SK-N-SH treated with all-trans-retinoic acid at 6 μM for 48 hours (cell line): ENCODE data around the gene C19orf67.
"Not testable (repeated sequence)": the region's sequence is repeated elsewhere in the genome, so short reads cannot be mapped to it uniquely, and the experiment has no call there.

Experiments
- ATAC-seq: fragments of 200-7000 bp; cut with Tn5 transposase; 3 replicates; pipeline ENCODE4 v1.9.1; 2020; ENCODE audit warnings: mild to moderate bottlenecking, moderate library complexity
- ARNTL ChIP-seq: fragments of 450-650 bp; formaldehyde crosslinking; IDR thresholded peaks from 2 replicates; pipeline ENCODE4 v1.5.0; 2020; ENCODE audit warnings: low read depth, mild to moderate bottlenecking, moderate library complexity, borderline replicate concordance
- BACH2 ChIP-seq: fragments of 250-450 bp; sonication (Bioruptor Pico); IDR thresholded peaks from 2 replicates; pipeline ENCODE4 v1.9.0; 2021; ENCODE audit warnings: mild to moderate bottlenecking, borderline replicate concordance
- CSDC2 ChIP-seq: fragments of 250-450 bp; sonication (Bioruptor Pico); IDR thresholded peaks from 2 replicates; pipeline ENCODE4 v1.5.0; 2020; ENCODE audit warnings: mild to moderate bottlenecking, moderate library complexity
- GLIS3 ChIP-seq: fragments of 250-450 bp; sonication (Bioruptor Pico); IDR thresholded peaks from 2 replicates; pipeline ENCODE4 v1.5.0; 2020; ENCODE audit warnings: mild to moderate bottlenecking, moderate library complexity
- OSR1 ChIP-seq: fragments of 250-450 bp; sonication (Bioruptor Pico); IDR thresholded peaks from 2 replicates; pipeline ENCODE4 v1.8.0; 2022; ENCODE audit warnings: moderate library complexity, mild to moderate bottlenecking, inconsistent platforms
- PATZ1 ChIP-seq: fragments of 250-450 bp; sonication (Bioruptor Pico); IDR thresholded peaks from 2 replicates; pipeline ENCODE4 v1.8.0; 2020; ENCODE audit warnings: mild to moderate bottlenecking, moderate library complexity, borderline replicate concordance
- PPARA ChIP-seq: fragments of 250-450 bp; sonication (Bioruptor Pico); IDR thresholded peaks from 2 replicates; pipeline ENCODE4 v1.5.0; 2020; ENCODE audit warnings: mild to moderate bottlenecking, borderline replicate concordance
- RARB ChIP-seq: fragments of 250-450 bp; sonication (Bioruptor Pico); IDR thresholded peaks from 2 replicates; pipeline ENCODE4 v1.8.0; 2021; ENCODE audit warnings: mild to moderate bottlenecking, moderate library complexity
- SNAI2 ChIP-seq: fragments of 250-450 bp; sonication (Bioruptor Pico); IDR thresholded peaks from 2 replicates; pipeline ENCODE4 v1.5.0; 2020; ENCODE audit warnings: mild to moderate bottlenecking, moderate library complexity
- TCF4 ChIP-seq: fragments of 250-450 bp; sonication (Bioruptor Pico); IDR thresholded peaks from 2 replicates; pipeline ENCODE4 v1.8.0; 2021; ENCODE audit warnings: mild to moderate bottlenecking, moderate library complexity, borderline replicate concordance
- TOX ChIP-seq: fragments of 250-450 bp; sonication (Bioruptor Pico); IDR thresholded peaks from 2 replicates; pipeline ENCODE4 v1.8.0; 2021; ENCODE audit warnings: mild to moderate bottlenecking, moderate library complexity, borderline replicate concordance
- ZFP3 ChIP-seq: fragments of 250-450 bp; sonication (Bioruptor Pico); IDR thresholded peaks from 2 replicates; pipeline ENCODE4 v1.5.0; 2020; ENCODE audit warnings: mild to moderate bottlenecking, moderate library complexity
- ZNF70 ChIP-seq: fragments of 450-650 bp; formaldehyde crosslinking; IDR thresholded peaks from 2 replicates; pipeline ENCODE4 v1.5.0; 2020; ENCODE audit warnings: mild to moderate bottlenecking, moderate library complexity
- TF ChIP-seq, protein P1 (sequence below): fragments of 250-450 bp; sonication (Bioruptor Pico); IDR thresholded peaks from 2 replicates; pipeline ENCODE4 v1.5.0; 2020; ENCODE audit warnings: mild to moderate bottlenecking, moderate library complexity
- TF ChIP-seq, protein P2 (sequence below): fragments of 250-450 bp; sonication (Bioruptor Pico); IDR thresholded peaks from 2 replicates; pipeline ENCODE4 v1.5.1; 2021; ENCODE audit warnings: mild to moderate bottlenecking, moderate library complexity
- TF ChIP-seq, protein P3 (sequence below): fragments of 250-450 bp; sonication (Bioruptor Pico); IDR thresholded peaks from 2 replicates; pipeline ENCODE4 v1.8.0; 2021; ENCODE audit warnings: low read depth, mild to moderate bottlenecking, moderate library complexity, borderline replicate concordance
- TF ChIP-seq, protein P4 (sequence below): fragments of 250-450 bp; sonication (Bioruptor Pico); IDR thresholded peaks from 2 replicates; pipeline ENCODE4 v1.5.1; 2020; ENCODE audit warnings: low read depth, mild to moderate bottlenecking, moderate library complexity

Gene C19orf67

DNA sequence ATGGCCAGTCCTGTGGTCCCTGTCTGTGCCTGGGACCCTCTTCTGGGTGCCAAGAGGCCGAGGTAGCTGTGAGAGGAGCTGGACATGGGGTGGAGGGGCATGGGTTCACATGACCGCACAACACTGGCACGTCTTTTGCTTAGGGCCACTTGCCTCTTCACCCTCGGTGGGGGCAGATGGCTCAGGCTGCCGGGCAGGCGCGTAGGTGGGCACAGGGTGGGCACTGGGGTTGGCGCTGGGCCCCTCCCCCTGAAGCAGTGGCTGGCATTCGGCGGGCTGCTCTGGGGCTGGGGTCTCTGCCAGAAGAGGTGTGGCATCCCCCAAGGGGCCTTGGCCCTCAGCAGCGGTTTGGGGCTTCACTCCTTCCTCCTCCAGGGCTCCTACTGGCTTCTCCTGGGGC is 32.1 kb downstream of the C19orf67 start:
- no peak for ATAC-seq
- TF ChIP-seq CSDC2 (CRISPR knock-in tag) (no peak), OSR1 (CRISPR knock-in tag) (no peak), ZFP3 (CRISPR knock-in tag) (no peak), ZNF70 (CRISPR knock-in tag) (no peak)
- TF ChIP-seq, protein P1, sequence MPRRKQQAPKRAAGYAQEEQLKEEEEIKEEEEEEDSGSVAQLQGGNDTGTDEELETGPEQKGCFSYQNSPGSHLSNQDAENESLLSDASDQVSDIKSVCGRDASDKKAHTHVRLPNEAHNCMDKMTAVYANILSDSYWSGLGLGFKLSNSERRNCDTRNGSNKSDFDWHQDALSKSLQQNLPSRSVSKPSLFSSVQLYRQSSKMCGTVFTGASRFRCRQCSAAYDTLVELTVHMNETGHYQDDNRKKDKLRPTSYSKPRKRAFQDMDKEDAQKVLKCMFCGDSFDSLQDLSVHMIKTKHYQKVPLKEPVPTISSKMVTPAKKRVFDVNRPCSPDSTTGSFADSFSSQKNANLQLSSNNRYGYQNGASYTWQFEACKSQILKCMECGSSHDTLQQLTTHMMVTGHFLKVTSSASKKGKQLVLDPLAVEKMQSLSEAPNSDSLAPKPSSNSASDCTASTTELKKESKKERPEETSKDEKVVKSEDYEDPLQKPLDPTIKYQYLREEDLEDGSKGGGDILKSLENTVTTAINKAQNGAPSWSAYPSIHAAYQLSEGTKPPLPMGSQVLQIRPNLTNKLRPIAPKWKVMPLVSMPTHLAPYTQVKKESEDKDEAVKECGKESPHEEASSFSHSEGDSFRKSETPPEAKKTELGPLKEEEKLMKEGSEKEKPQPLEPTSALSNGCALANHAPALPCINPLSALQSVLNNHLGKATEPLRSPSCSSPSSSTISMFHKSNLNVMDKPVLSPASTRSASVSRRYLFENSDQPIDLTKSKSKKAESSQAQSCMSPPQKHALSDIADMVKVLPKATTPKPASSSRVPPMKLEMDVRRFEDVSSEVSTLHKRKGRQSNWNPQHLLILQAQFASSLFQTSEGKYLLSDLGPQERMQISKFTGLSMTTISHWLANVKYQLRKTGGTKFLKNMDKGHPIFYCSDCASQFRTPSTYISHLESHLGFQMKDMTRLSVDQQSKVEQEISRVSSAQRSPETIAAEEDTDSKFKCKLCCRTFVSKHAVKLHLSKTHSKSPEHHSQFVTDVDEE = no peak

- ATAC-seq = no peak
Measured at GRCh38 chr19:14053032-14053431, 32.6 kb downstream of the C19orf67 start.

DNA sequence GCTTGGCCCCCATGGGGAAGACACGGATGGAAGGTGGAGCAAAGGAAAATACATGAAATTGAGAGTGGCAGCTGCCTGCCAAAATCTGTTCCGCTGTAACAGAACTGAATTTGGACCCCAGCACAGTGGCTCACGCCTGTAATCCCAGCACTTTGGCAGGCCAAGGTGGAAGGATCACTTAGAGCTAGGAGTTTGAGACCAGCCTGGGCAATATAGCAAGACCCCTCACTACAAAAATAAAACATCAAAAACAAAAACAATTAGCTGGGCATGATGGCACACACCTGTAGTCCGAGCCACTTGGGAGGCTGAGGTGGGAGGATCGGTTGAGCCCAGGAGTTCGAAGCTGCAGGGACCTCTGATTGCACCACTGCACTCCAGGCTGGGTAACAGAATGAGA is 33.1 kb downstream of the C19orf67 start:
- TF ChIP-seq, protein P1 = no peak
- no peak for TF ChIP-seq OSR1 (CRISPR knock-in tag)
- no peak for ATAC-seq

More at GRCh38 chr19:14053032-14053431, 32.6 kb downstream of the C19orf67 start:
- TF ChIP-seq BACH2 (CRISPR knock-in tag) (no peak), SNAI2 (CRISPR knock-in tag) (no peak), TOX (CRISPR knock-in tag) (no peak), GLIS3 (CRISPR knock-in tag) (no peak), CSDC2 (CRISPR knock-in tag) (no peak), PPARA (CRISPR knock-in tag) (no peak)
- TF ChIP-seq, protein P2, sequence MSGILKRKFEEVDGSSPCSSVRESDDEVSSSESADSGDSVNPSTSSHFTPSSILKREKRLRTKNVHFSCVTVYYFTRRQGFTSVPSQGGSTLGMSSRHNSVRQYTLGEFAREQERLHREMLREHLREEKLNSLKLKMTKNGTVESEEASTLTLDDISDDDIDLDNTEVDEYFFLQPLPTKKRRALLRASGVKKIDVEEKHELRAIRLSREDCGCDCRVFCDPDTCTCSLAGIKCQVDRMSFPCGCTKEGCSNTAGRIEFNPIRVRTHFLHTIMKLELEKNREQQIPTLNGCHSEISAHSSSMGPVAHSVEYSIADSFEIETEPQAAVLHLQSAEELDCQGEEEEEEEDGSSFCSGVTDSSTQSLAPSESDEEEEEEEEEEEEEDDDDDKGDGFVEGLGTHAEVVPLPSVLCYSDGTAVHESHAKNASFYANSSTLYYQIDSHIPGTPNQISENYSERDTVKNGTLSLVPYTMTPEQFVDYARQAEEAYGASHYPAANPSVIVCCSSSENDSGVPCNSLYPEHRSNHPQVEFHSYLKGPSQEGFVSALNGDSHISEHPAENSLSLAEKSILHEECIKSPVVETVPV (CRISPR knock-in tag) = no peak
- TF ChIP-seq, protein P3, sequence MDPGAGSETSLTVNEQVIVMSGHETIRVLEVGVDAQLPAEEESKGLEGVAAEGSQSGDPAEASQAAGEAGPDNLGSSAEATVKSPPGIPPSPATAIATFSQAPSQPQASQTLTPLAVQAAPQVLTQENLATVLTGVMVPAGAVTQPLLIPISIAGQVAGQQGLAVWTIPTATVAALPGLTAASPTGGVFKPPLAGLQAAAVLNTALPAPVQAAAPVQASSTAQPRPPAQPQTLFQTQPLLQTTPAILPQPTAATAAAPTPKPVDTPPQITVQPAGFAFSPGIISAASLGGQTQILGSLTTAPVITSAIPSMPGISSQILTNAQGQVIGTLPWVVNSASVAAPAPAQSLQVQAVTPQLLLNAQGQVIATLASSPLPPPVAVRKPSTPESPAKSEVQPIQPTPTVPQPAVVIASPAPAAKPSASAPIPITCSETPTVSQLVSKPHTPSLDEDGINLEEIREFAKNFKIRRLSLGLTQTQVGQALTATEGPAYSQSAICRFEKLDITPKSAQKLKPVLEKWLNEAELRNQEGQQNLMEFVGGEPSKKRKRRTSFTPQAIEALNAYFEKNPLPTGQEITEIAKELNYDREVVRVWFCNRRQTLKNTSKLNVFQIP = no peak
- TF ChIP-seq, protein P1 = no peak
- TF ChIP-seq, protein P4, sequence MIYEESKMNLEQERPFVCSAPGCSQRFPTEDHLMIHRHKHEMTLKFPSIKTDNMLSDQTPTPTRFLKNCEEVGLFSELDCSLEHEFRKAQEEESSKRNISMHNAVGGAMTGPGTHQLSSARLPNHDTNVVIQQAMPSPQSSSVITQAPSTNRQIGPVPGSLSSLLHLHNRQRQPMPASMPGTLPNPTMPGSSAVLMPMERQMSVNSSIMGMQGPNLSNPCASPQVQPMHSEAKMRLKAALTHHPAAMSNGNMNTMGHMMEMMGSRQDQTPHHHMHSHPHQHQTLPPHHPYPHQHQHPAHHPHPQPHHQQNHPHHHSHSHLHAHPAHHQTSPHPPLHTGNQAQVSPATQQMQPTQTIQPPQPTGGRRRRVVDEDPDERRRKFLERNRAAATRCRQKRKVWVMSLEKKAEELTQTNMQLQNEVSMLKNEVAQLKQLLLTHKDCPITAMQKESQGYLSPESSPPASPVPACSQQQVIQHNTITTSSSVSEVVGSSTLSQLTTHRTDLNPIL = no peak
- TF ChIP-seq, all 23 proteins: peak for 0

GRCh38 chr19:14051980-14052379 is 33.6 kb downstream of the C19orf67 start:
- no peak for TF ChIP-seq TCF4 (CRISPR knock-in tag)
- TF ChIP-seq PATZ1 (CRISPR knock-in tag) = no peak
- TF ChIP-seq ARNTL (CRISPR knock-in tag) = no peak
- no peak for TF ChIP-seq RARB (CRISPR knock-in tag)
- no peak for TF ChIP-seq PPARA (CRISPR knock-in tag)
- no peak for ATAC-seq

DNA sequence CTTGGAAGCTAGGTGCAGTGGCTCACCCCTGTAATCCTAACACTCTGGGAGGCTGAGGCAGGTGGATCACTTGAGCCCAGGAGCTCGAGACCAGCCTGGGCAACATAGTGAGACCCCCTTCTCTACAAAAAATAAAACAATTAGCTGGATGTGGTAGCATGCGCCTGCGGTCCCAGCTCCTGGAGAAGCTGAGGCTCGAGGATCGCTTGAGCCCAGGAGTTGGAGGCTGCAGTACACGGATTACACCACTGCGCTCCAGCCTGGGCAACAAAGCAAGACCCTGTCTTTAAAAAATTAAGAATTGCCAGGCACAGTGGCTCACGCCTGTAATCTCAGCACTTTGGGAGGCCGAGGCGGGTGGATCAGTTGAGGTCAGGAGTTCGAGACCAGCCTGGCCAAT is 34.6 kb downstream of the C19orf67 start:
- not testable (repeated sequence) for ATAC-seq
